Central memory CD8-positive, alpha-beta T cell (primary cell): Measurements from ENCODE around the gene HJURP.

Experiments
- ATAC-seq: fragments of 150-1000 bp; cut with Tn5 transposase; replicated peaks from 2 replicates; pipeline ENCODE4 v1.10.0; 2022; ENCODE audit warnings: mild to moderate bottlenecking, moderate FRiP score, moderate number of reproducible peaks; ENCODE audit not compliant: poor library complexity, severe bottlenecking; ENCODE audit errors: extremely low read depth
- DNase-seq, 2 donors: peaks; one replicate each; pipeline ENCODE4 v3.0.0; 2021; ENCODE audit warnings: low spot score in 2 of 2
- H3K27ac Mint-ChIP-seq: one replicate; pipeline ENCODE4 v1.8.0; 2022; ENCODE audit warnings: low read depth, mild to moderate bottlenecking, moderate library complexity, mixed read lengths
- H3K27me3 Mint-ChIP-seq: one replicate; pipeline ENCODE4 v1.8.0; 2022; ENCODE audit warnings: mixed read lengths
- H3K36me3 Mint-ChIP-seq: one replicate; pipeline ENCODE4 v1.8.0; 2022; ENCODE audit warnings: mild to moderate bottlenecking, moderate library complexity, mixed read lengths; ENCODE audit not compliant: insufficient read depth
- H3K4me1 Mint-ChIP-seq: one replicate; pipeline ENCODE4 v1.8.0; 2022; ENCODE audit warnings: mixed read lengths
- H3K4me3 Mint-ChIP-seq: one replicate; pipeline ENCODE4 v1.8.0; 2022; ENCODE audit warnings: mild to moderate bottlenecking, moderate library complexity, mixed read lengths
- H3K9me3 Mint-ChIP-seq: one replicate; pipeline ENCODE4 v1.8.0; 2022; ENCODE audit warnings: mixed read lengths

HJURP gene

GRCh38 chr2:233835230-233836186 lies 18.8 kb downstream of the HJURP start:
- H3K4me3 Mint-ChIP-seq: no peak overlapping the region
- H3K27me3 Mint-ChIP-seq: no peaks in the 10 kb centered on the region
- H3K27ac Mint-ChIP-seq: no peak overlapping the region
- no peaks in the 10 kb centered on the region for H3K36me3 Mint-ChIP-seq
- no peaks in the 10 kb centered on the region for H3K9me3 Mint-ChIP-seq
- peaks cover 5% of the 10 kb centered on the region for H3K4me1 Mint-ChIP-seq
- DNase-seq (no peak), ATAC-seq (no peak)

GRCh38 chr2:233833345-233833744 lies 21.0 kb downstream of the HJURP start:
- Mint-ChIP-seq H3K27ac (no peak overlapping the region), H3K27me3 (peaks cover under 1% of the 10 kb centered on the region), H3K4me1 (peaks cover 4% of the 10 kb centered on the region), H3K36me3 (no peaks in the 10 kb centered on the region), H3K9me3 (no peaks in the 10 kb centered on the region), H3K4me3 (no peak overlapping the region)
- no peak for DNase-seq
- no peak for ATAC-seq

GRCh38 chr2:233832869-233833311 lies 21.4 kb downstream of the HJURP start:
- Mint-ChIP-seq H3K27ac (no peak overlapping the region), H3K27me3 (peaks cover 5% of the 10 kb centered on the region), H3K4me1 (no peaks in the 10 kb centered on the region), H3K4me3 (no peak overlapping the region), H3K9me3 (no peaks in the 10 kb centered on the region), H3K36me3 (no peaks in the 10 kb centered on the region)
- DNase-seq: no peak
- ATAC-seq: no peak

GRCh38 chr2:233832414-233832813 lies 21.9 kb downstream of the HJURP start:
- Mint-ChIP-seq H3K36me3 (peaks cover under 1% of the 10 kb centered on the region), H3K4me3 (no peak overlapping the region), H3K4me1 (no peaks in the 10 kb centered on the region), H3K9me3 (no peaks in the 10 kb centered on the region), H3K27me3 (peaks cover 9% of the 10 kb centered on the region), H3K27ac (no peak overlapping the region)
- ATAC-seq: no peak
- no peak for DNase-seq

- no peak for ATAC-seq
- Mint-ChIP-seq H3K27me3 (peaks cover 15% of the 10 kb centered on the region), H3K27ac (no peak overlapping the region), H3K36me3 (peaks cover 2% of the 10 kb centered on the region), H3K9me3 (no peaks in the 10 kb centered on the region), H3K4me1 (no peaks in the 10 kb centered on the region), H3K4me3 (no peak overlapping the region)
- DNase-seq: no peak
These were observed 22.5 kb downstream of the HJURP start for GRCh38 chr2:233831861-233832260.

- Mint-ChIP-seq H3K36me3 (peaks cover 2% of the 10 kb centered on the region), H3K9me3 (no peaks in the 10 kb centered on the region), H3K4me3 (no peak overlapping the region), H3K4me1 (no peaks in the 10 kb centered on the region), H3K27me3 (peaks cover 22% of the 10 kb centered on the region), H3K27ac (no peak overlapping the region)
- ATAC-seq (no peak), DNase-seq (no peak)
These were observed 23.2 kb downstream of the HJURP start for GRCh38 chr2:233831011-233831721.

GRCh38 chr2:233830111-233830802 lies 24.1 kb downstream of the HJURP start:
- H3K4me3 Mint-ChIP-seq: no peak overlapping the region
- H3K27me3 Mint-ChIP-seq: peaks cover 31% of the 10 kb centered on the region
- no peaks in the 10 kb centered on the region for H3K9me3 Mint-ChIP-seq
- H3K36me3 Mint-ChIP-seq: peaks cover 2% of the 10 kb centered on the region
- ATAC-seq (no peak), DNase-seq (no peak)
- H3K4me1 Mint-ChIP-seq: no peaks in the 10 kb centered on the region
- no peak overlapping the region for H3K27ac Mint-ChIP-seq

- H3K36me3 Mint-ChIP-seq: peaks cover 2% of the 10 kb centered on the region
- no peak overlapping the region for H3K4me3 Mint-ChIP-seq
- no peak overlapping the region for H3K27ac Mint-ChIP-seq
- no peaks in the 10 kb centered on the region for H3K9me3 Mint-ChIP-seq
- ATAC-seq: no peak
- peaks cover 33% of the 10 kb centered on the region for H3K27me3 Mint-ChIP-seq
- DNase-seq: no peak
- no peaks in the 10 kb centered on the region for H3K4me1 Mint-ChIP-seq
These were observed 24.9 kb downstream of the HJURP start for GRCh38 chr2:233829193-233830110.

- DNase-seq (no peak), ATAC-seq (no peak)
- Mint-ChIP-seq H3K27me3 (peaks cover 33% of the 10 kb centered on the region), H3K36me3 (peaks cover 2% of the 10 kb centered on the region), H3K9me3 (no peaks in the 10 kb centered on the region), H3K4me3 (no peak overlapping the region), H3K4me1 (no peaks in the 10 kb centered on the region), H3K27ac (no peak overlapping the region)
These were observed 25.7 kb downstream of the HJURP start for GRCh38 chr2:233828546-233829192.

- no peak overlapping the region for H3K4me3 Mint-ChIP-seq
- DNase-seq: no peak
- H3K4me1 Mint-ChIP-seq: no peaks in the 10 kb centered on the region
- H3K27me3 Mint-ChIP-seq: peaks cover 56% of the 10 kb centered on the region
- ATAC-seq: no peak
- H3K36me3 Mint-ChIP-seq: peaks cover 2% of the 10 kb centered on the region
- H3K9me3 Mint-ChIP-seq: no peaks in the 10 kb centered on the region
- H3K27ac Mint-ChIP-seq: no peak overlapping the region
These were observed 30.0 kb downstream of the HJURP start for GRCh38 chr2:233824373-233824772.

- no peak for ATAC-seq
- peaks cover 63% of the 10 kb centered on the region for H3K27me3 Mint-ChIP-seq
- no peaks in the 10 kb centered on the region for H3K4me1 Mint-ChIP-seq
These were observed 30.6 kb downstream of the HJURP start for GRCh38 chr2:233823731-233824121.

More at GRCh38 chr2:233823731-233824121, 30.6 kb downstream of the HJURP start:
- no peak for DNase-seq
- Mint-ChIP-seq H3K36me3 (peaks cover 2% of the 10 kb centered on the region), H3K9me3 (no peaks in the 10 kb centered on the region), H3K27ac (no peak overlapping the region), H3K4me3 (no peak overlapping the region)
